NOMO-1 treated with DMSO at 0.1 percent for 48 hours (cell line): ENCODE data around the gene HAPLN2.
A peak's percentile ranks its signal among the peaks of the same experiment; 100 is the strongest.
"Not testable (repeated sequence)": the region's sequence is repeated elsewhere in the genome, so short reads cannot be mapped to it uniquely, and the experiment has no call there.

Experiments
- DNase-seq: peaks from one replicate; lab custom pipeline; 2025; ENCODE audit not compliant: unreplicated experiment; lab: John Stamatoyannopoulos, UW

HAPLN2 gene

DNA sequence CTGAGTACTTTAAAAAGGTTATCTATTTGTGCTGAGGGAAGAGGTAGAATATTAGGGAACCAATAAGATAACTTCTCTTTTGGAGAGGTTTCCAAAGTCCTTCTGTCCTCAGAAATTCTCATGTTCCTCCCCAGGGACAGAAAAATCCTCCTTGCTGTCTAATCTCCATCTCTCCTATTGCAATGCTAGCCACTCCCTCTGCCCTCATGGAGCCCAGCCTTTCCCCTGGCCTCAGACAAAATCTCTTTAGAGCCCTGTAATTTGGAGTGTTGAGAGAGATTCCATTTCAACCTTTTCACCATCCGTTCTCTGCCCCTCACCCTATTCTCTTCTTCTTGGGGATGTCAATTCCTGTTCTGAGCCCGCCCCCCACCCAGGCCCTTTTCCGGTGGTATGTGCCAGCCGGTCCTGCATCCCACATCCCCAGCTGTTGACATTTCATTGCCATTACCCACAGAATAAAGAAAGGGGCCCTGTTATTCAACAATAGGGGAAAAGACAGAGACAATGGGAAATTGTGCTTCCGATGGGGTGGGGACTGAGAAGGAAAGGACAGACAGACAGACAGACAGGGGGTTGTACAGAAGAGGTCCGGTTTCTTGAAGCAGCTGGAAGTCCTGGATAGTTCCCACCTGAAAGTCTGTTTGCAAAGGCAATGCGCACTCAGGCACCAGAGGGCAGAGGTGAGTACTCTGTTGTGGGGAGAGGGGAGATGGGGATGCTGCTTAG lies at the start of gene HAPLN2:
Gene HAPLN2 (plus strand): TSS at position 563 of the 729 bp plus-strand sequence. CDS start 4,076 bp downstream, outside the sequence.
- no peak for DNase-seq

DNA sequence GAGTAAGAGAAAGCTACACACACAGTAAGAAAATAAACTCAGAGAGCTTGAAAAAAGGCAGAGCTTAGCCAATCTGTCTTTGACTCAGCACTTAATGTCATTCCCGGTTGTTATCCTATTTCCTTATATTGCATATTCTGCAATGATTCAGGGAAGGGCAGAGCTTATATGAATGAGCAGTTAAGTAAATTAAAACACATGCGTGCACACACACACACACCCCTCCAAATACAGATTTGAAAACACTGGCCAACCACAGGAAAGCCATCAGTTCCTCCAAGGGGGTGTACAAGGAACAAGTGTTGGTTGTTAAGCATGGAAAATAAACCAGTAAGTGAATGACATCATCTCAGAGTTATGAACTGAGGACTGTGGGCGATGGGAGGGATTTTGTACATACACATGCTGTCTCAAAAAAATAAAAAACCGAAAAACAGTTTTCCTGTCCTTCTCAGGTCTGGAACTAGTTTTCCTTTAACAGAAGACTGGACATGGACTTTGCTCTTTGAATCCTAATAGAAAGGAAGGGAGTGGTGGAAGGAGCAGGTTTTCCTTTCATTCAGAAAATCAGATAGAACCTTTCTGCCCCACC lies 47.9 kb upstream of the HAPLN2 start:
- peak; percentile 34 for DNase-seq

DNA sequence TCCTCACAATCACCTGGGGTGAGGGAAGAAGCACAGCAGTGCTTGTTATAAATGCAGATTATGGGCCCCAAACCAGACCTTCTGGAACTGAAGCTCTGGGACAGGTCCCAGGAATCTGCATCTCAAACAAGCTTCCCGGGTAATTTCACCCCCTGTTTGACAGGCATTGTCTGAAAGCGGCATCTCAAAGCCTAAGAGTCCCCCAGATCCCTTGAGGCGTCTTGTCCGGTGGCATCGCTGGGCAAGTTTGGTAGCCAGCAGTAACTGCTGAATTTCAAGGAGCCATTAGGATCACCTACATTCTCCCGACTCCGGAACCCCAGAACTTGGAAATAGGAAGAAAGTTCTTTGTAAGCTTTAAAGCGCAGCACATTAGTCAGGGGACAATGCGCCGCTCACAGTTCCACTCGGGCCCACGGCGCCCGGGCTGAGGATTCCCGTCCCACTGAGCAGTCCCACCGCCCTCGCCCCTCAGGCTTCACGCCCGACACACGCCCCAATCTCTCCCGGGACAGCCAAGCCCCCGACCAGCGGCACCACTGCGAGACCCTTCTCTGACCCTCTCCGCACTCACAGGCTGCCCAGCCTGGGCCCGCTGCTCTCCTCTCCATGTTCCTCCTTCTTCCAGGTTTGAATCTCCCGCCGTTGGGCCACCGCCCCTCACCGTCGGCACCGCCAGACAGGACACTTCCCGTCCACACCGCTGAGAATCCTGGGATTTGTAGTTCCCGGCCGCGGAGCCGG lies 47.1 kb upstream of the HAPLN2 start, which contains the start of gene IQGAP3:
Gene IQGAP3 (minus strand): TSS at position 647 of the 744 bp plus-strand sequence. CDS start 36 bp downstream, at position 611.
- peak; percentile 84 for DNase-seq

DNA sequence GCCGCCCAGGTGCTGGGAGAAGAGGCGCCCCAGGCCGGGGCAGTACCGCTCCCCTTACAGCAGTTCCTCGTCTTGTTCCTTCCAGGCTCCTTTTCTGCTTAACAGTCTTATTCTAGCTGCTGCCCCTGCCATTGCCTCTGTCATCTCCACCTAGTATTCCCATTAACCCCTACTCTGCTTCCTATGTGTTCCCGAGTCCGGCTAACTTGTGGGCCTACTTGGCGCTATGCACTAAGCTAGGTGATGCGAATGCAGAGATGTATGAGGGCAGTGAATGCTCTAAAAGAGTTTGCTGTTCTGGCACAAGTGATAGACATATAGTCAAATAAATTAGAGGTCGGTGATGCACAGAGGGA lies 46.6 kb upstream of the HAPLN2 start:
- no peak for DNase-seq

DNA sequence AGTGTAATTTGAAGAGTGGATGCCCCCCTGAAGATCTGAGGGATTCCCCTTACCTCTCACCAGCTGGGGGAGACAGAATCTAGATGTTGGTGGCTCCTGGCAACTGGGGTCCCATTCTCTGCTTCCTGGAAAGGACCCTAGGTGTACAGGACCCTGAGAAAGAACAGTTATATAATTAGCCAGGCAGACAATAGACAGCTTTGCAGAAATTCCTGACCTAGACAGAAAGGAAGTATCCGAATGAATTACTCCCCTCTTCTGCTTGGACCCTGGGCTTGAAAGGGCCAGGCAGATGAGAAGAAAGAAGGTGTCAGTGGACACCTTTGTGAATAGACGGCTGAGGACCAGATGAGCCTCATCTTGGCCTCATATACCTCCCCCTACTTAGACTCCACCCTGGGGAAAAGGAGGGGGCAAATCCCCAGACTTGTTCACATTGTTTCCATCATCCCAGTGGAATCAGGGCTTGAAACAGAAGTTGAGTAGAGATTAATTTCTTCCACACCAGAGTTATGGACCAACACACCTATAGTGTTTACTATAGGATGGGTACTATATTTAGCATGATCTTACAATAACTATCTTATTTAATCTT lies 45.1 kb upstream of the HAPLN2 start:
- DNase-seq = no peak

DNA sequence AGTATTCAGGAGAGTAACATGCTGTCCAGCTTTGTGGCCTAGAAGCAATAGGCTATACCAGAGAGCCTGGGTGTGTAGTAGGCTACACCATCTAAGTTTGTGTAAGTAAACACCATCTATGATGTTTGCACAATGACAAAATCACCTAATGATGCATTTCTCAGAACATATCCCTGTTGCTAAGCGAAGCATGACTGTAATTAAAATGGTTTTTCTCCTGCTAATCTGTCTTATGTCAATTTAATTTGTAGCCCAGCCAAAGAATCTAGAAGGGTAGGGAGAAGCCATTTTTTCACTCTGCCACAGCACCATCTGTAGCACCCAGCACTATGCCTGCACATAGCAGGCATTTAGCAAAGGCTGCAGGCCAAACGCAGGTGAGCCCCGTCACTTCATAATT lies 41.7 kb upstream of the HAPLN2 start:
- no peak for DNase-seq

DNA sequence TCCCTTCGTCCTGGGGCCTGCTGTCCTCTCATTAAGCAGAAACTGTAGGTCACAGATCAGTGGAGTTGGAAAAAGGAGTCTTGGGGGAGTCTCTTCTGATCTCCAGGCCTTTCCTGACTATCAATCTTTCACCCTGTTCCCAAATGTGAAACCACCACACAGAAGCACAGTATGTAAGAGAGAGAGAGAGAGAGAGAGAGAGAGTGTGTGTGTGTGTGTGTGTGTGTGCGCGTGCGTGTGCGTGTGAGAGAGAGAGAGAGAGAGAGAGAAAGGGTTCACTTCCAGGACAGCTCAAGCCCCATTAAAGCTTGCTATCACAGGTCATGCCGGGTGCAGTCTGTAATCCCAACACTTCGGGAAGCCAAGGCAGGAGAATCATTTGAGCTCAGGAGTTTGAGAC lies 41.2 kb upstream of the HAPLN2 start:
- no peak for DNase-seq

DNA sequence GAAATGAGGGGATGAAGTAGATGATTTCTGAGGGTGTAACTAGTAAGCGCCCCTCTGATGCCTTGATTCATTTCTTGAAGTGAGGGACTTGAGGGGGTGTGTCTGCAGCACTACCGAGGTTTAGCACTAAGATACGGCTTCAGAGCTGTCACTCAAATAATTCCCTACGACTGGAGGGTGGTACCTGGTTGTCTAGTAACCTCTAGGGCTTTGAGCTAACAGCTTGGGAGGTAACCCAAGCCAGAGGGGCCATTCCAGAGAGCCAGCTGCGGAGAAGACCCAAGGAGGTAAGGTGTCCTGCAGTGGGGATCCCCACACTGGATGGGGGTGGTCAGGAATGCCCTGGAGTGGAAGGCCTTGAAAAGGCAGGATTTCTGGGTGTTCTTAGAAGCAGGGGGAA lies 39.7 kb upstream of the HAPLN2 start, which contains the start of gene TTC24:
Gene TTC24 (plus strand): TSS at position 252 of the 400 bp plus-strand sequence. CDS start 1,642 bp downstream, outside the sequence.
- DNase-seq = no peak

DNA sequence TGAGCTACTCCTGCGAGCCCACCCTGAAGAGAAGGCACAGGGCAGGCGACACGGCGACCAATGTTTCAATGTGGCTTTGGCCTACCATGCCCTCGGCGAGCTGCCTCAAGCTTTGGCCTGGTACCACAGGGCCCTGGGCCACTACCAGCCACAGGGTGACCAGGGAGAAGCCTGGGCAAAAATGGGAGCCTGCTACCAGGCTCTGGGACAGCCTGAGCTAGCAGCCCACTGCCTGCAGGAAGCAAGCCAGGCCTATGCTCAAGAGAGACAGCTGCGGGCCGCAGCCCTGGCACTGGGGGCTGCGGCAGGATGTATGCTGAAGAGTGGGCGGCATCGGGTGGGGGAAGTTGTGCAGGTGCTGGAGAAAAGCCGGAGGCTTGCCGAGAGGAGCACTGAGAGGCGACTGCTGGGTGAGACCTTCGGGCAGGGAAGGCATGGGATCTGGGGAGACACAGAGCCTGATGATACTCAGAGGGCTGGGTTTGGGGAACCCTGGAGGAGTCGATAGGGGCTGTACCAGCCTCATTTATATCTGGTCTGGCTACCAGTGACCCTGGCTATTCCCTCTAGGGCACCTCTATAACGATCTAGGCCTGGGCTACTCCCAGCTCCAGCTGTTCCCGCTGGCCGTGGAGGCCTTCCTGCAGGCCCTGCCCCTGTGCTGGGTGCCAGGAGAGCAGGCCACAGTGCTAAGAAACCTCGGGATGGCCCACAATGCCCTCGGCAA lies 37.4 kb upstream of the HAPLN2 start:
- DNase-seq = no peak

DNA sequence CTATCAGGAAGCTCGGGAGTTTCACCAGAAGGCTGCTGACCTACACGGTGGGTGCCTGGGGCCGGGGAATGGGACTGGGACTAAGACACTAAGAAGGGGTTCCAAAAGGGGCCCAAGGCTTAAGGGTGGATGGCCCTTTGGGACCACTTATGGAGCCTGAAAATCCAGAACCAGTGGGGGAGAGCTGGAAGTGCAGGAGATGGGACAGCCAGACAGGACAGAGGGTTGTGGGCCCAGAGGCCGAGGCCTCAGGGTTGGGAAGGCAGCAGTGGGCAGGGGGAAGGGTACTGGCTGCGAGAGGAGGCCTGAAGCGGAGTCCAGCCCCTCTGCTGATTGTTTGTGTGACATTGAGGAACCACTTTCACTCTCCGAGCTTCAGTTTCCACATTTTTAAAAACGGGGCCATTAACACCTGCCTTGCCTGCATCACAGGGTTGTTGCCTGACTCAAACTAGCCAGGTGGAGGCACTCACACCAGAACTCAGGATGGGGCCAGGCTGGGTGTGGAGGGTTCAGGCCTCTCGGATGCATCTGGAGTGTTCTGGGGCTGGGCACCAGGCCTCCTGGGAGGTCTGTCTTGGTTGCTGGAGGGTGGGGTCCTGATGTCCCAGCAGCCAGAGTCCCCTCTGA lies 36.7 kb upstream of the HAPLN2 start:
- DNase-seq = no peak

DNA sequence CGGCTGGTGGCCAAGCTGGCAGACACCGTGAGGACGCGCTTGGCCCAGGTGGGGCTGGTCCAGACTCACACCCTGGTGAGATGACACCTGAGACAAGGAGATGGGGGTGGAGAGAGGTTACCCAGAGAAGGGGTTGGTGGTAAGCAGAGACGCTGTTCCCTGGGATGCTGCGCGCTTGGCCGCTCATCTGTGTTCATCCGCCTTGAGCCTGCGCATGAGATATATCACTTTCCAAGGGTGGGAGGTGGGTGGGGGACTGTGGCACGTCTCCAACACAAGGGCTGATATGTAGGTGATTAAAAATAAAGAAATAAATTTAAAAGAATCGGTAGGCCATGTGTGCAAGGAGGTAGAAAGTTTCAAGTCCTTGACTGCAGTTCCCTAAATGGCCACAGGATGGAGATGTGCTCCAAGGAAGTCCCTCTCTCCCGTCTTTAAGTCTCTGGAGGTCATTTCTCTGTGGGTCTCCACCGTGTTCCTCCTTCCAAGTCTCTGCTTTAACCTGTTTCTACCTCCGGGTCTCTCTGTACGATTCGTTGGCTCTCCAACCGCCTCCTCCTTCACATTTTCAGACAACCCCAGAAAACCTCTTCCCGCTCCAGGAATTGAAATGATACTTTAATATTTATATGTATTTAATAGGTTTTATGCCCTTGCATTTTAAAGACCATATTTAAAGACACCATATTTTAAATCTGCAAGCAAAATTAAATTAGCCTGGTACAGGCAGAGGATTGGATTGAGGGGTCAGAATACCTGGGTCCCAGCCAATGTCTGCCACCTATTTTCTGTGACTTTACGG lies 35.2 kb upstream of the HAPLN2 start:
- DNase-seq = peak; percentile 82

DNA sequence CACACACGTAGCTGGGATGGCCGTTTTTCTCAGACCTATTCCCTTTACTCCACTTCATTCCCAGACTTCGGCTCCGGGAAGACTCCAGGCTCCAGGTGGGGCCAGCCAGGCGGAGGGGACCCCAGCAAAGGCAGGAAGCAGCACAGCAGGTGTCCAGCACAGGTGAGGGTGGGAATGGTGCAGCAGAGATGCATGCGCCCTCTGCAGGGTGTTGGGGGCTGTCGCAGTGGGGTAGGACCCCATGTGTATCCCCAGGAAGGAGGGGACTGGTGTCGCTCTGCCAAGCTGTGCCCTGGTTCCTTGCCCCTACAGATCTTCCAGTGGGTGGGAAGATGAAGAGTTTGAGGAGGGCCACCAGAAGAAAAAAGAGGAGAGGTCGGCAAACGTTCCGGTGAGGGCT lies 34.4 kb upstream of the HAPLN2 start:
- no peak for DNase-seq

DNA sequence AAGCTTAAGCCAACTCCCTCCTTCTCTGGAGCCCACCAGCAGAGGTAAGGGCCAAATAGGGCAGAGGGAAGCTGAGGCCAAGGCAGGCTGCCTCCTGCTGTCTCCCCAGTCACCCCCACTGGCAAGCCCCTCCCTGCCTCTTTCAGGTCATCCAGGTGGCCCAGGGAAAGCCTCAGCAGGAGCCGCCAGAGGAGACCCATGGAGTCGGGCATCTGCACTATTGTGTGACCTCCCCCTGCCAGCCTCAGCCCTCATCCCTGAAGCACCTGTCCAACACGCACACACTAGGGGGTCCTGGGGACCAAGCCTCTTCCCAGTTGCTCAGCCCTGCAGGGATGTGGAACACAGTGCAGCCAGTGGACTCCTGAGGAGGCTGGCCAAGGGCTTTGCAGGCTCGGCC lies 32.9 kb upstream of the HAPLN2 start:
- no peak for DNase-seq

DNA sequence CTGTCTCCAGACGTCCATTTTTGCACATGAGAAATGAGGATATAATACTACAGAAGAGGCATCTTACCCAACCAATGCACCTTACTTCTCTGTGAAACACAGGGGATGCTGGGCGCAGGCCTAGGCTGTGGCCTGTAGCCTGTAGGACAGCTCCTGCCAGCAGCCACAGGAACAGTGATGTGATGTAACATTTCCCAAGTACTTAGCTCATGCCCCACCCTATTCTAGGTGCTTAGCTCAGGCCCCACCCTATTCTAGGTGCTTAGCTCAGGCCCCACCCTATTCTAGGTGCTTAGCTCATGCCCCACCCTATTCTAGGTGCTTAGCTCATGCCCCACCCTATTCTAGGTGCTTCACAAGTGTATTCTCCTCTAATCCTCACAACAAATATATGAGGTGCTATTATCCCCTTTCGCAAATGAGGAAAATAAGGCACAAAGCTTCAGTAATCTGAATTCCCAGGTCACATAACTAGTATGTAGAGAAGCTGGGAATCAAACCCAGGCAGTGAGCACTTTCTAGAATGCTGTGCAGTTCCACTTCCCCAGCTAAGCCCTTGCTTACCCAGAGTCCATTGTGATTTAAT lies 32.2 kb upstream of the HAPLN2 start:
- DNase-seq = no peak

DNA sequence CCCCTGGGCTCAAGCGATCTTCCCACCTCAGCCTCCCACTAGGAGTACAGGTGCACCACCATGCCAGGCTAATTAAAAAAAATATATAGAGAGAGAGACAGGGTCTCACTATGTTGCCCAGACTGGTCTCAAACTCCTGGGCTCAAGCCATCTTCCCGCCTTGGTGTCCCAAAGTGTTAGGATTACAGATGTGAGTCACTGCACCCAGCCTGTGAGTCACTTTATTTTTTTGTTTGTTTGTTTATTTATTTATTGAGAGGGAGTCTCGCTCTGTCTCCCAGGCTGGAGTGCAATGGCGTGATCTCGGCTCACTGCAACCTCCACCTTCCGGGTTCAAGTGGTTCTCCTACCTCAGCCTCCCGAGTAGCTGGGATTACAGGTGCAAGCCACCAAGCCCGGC lies 31.3 kb upstream of the HAPLN2 start:
- not testable (repeated sequence) for DNase-seq

DNA sequence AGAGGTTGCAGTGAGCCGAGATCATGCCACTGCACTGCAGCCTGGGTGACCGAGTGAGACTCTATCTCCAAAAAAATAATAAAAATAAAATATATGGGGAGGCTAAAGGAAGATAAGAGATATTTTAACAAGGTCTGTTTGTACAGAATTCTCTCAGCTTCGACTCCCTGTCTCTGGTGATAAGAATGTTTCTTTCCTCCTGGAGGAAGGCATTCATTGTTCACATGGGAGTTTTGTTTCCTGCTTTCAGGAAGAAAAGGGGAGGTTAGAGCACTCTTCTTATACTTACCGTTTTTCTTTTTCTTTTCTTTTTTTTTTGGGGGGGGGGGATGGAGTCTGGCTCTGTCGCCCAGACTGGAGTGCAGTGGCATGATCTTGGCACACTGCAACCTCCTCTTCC lies 29.7 kb upstream of the HAPLN2 start:
- no peak for DNase-seq

DNA sequence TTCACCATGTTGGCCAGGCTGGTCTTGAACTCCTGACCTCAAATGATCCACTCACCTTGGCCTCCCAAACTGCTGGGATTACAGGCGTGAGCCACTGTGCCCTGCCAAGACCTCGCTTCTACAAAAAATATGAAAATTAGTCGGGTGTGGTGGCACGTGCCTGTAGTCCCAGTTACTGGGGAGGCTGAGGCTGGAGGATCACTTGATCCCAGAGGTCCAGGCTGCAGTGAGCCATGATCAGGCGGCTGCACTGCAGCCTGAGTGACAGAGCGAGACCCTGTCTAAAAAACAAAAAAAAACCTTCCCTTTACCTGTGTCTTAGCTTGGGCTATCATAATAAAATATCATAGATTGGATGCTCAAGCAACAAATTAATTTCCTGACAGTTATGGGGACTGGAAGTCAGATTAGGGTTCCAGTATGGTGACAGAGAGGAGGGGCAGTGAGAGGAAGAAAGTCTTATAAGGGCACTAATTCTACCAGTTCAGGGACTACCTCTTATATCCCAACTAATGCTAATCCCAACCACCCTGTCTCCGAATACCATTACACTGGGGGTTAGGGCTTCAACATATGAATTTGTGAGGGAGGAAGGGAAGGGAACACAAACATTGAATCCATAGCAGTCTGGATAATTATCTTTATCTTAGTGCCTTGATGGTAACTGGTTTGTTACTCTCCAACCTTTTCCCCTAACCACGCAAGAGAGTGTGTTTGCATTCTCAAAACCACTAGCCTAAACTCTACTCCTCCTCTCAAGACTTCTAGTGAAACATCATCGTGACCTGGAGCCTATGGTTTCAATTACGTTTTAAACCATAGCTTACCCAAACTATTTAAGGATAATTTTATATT lies 28.7 kb upstream of the HAPLN2 start:
- DNase-seq = no peak

DNA sequence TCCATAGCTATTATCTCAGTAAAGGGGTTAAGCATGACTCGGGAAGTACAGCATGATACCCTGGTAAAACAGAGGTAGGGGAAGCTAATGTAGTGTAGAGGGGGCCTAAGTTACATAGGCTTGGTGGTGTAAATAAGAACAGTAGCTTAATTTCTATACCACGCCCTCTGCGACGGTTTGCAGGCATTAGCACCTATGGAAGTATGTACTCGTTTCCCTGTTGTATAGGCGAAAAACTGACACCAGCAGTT lies 28.1 kb upstream of the HAPLN2 start:
- no peak for DNase-seq
